ENCODE measurements around the gene AHR.

The AHR gene

DNA sequence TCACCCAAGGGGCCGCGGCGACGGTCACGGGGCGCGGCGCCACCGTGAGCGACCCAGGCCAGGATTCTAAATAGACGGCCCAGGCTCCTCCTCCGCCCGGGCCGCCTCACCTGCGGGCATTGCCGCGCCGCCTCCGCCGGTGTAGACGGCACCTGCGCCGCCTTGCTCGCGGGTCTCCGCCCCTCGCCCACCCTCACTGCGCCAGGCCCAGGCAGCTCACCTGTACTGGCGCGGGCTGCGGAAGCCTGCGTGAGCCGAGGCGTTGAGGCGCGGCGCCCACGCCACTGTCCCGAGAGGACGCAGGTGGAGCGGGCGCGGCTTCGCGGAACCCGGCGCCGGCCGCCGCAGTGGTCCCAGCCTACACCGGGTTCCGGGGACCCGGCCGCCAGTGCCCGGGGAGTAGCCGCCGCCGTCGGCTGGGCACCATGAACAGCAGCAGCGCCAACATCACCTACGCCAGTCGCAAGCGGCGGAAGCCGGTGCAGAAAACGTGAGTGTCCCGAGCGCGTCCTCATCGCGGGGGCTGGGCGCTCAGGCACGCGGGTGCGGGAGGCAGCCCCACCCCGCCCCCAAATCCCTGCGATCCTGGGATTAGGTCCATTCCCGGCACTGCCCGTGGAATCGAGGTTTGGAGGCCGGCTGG is 509 bp downstream of the AHR start:
- peak overlapping the region; percentile 77 for H3K27ac ChIP-seq
- TF ChIP-seq CTCF (IDR thresholded peaks at IDR 0.05): 0 out of 2 replicates have a peak, but pooled peaks have one; percentile 11
- no peak for TF ChIP-seq ZFX (IDR thresholded peaks at IDR 0.05; ENCODE audit: borderline replicate concordance)

- TF ChIP-seq CTCF (IDR thresholded peaks at IDR 0.05) (no peak), ZFX (IDR thresholded peaks at IDR 0.05; ENCODE audit: borderline replicate concordance) (no peak)
- peak overlapping the region; percentile 77 for H3K27ac ChIP-seq
Measured at GRCh38 chr7:17299483-17299991, 1.1 kb downstream of the AHR start.

DNA sequence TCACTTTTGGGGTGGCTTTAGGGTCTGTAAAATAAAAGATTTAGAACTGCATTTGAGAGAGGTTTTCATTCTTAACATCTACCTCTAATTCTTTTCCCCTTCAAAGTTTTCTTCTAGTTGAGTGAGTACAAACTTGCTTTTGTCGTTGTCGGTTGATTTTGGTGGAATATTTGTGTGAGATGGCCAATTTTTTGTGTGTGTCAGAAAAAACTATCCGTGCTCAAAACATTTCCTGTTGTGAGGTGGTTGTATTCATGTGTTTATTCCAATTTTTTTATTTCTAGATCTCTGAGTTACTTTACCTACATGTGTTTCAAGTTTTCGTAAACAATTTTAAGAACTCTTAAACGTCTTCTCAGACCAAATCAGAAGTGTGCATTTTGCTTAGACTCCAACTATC is 1.6 kb downstream of the AHR start:
- H3K27ac ChIP-seq: no peak overlapping the region
- TF ChIP-seq ZFX (IDR thresholded peaks at IDR 0.05; ENCODE audit: borderline replicate concordance) (no peak), CTCF (IDR thresholded peaks at IDR 0.05) (no peak)

GRCh38 chr7:17300437-17300836 is 2.0 kb downstream of the AHR start:
- no peak overlapping the region for H3K27ac ChIP-seq
- TF ChIP-seq CTCF (IDR thresholded peaks at IDR 0.05): no peak
- no peak for TF ChIP-seq ZFX (IDR thresholded peaks at IDR 0.05; ENCODE audit: borderline replicate concordance)

DNA sequence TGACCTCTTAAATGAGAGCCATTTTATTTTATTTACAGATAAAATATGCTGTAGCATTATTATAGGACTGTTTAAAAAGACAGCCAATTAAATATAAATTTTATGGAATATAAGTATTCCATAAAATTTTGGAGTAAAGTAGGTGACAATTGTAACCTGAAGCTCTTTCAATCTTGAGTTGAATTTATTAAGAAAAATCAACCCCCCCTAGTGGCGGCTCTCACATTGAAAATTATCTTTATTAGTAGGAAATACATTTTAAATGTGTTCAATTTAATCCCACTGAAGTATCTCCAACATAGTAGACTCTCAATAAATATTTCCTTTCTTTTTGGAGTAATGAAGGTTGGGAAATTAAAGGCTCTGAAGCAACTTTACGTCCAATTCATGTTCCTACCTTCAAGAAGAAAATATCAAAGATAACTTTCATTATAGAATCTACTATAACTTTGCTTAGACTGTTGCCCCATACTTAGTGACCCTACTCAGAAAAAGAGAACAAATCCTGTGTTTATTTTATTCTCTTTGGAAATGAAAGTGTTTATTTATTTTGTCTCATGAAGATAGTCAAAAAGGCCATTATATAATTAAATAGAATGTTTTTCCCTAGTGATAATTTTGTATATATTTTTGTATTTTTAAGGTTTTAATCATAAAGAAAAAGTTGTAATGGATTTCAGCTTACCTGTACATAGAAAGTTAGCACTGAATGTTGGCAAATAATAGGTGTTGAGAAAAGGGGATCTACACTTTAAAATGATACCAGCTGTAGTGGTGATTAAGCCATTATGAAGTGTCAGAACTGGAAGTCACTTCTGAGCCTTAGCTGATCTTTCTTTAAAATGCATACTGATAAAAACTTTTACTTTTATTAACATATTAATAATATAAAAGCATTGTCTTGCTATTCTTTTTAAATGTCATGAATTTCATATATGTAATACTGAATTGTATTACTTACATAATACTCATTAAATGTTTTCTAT is 3.3 kb downstream of the AHR start:
- TF ChIP-seq CTCF (IDR thresholded peaks at IDR 0.05) (peak; percentile 90), ZFX (IDR thresholded peaks at IDR 0.05; ENCODE audit: borderline replicate concordance) (no peak)
- H3K27ac ChIP-seq: no peak overlapping the region

DNA sequence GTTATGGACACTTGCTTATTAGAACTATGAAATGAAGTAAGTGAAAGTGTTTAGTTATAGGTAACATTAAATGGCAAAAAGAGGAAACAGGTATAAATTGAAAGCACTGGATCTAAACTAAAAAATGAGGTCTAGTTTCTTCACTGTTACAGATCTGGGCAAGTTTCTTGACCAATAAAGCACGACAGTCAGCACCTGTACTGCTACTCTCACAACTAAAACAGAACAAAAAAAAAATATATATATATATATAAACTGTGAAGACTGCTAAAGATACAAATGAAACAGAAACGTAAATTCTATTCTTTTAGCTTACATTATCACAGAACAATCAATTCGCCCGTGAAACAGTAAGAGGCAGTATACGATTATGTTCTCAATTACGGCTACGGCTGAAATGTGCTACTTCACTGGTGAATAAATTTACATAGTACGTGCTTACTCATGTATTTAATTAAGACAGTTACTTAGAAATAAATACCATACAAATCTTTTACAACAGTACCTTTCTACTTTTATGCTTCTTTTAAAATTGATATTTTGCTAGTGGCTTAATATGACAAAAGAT is 4.2 kb downstream of the AHR start:
- no peak overlapping the region for H3K27ac ChIP-seq
- TF ChIP-seq CTCF (IDR thresholded peaks at IDR 0.05): no peak
- no peak for TF ChIP-seq ZFX (IDR thresholded peaks at IDR 0.05; ENCODE audit: borderline replicate concordance)

All from 22Rv1 (cell line).